Vagina (tissue), 2 donors: Measurements from ENCODE around the gene TRIM65.

ENCODE experiments used
- POLR2A ChIP-seq, 2 donors: fragments of 450-650 bp; IDR thresholded peaks; one replicate each; pipeline ENCODE4 v1.6.1; 2017; ENCODE audit warnings: antibody characterized with exemption in 2 of 2, mild to moderate bottlenecking in 2 of 2, moderate library complexity in 2 of 2
- TF ChIP-seq, protein P1 (sequence below), 3 experiments: fragments of 450-650 bp in 2 of 3; fragments of 200-600 bp in 1 of 3; sonication (generic) in 1 of 3; IDR thresholded peaks; one replicate each; pipeline ENCODE4 v1.5.1; 2017 to 2019; ENCODE audit warnings: antibody characterized with exemption in 3 of 3, mild to moderate bottlenecking in 2 of 3, moderate library complexity in 2 of 3

DNA sequence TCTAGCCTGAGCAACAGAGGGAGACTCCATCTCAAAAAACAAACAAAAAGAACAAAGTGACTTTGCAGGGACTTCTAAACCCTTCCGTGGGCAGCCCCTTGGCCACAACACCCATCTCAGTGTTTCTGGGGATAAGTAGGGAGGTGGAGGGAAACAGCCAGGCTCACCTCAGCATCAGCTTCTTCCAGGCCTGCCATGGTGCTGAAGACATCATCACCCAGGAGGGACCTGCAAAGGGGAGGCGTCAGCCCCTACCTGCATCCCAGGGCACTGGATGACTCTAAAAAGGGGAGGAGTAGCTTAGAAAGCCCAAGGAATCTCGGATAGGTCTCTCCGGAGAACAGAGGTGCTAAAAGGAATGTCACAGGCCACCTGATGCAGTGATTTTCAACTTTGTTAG is 34.3 kb upstream of the TRIM65 start:
- TF ChIP-seq, protein P1, sequence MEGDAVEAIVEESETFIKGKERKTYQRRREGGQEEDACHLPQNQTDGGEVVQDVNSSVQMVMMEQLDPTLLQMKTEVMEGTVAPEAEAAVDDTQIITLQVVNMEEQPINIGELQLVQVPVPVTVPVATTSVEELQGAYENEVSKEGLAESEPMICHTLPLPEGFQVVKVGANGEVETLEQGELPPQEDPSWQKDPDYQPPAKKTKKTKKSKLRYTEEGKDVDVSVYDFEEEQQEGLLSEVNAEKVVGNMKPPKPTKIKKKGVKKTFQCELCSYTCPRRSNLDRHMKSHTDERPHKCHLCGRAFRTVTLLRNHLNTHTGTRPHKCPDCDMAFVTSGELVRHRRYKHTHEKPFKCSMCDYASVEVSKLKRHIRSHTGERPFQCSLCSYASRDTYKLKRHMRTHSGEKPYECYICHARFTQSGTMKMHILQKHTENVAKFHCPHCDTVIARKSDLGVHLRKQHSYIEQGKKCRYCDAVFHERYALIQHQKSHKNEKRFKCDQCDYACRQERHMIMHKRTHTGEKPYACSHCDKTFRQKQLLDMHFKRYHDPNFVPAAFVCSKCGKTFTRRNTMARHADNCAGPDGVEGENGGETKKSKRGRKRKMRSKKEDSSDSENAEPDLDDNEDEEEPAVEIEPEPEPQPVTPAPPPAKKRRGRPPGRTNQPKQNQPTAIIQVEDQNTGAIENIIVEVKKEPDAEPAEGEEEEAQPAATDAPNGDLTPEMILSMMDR (IDR thresholded peaks at IDR 0.05): no peak
- no peak for TF ChIP-seq POLR2A (IDR thresholded peaks at IDR 0.05)
